ENCODE measurements around the gene YIF1A. TPM values are rescaled to one million over a fixed set of nuclear protein-coding genes. Genes with fewer than 3 reads are reported as not detected.

The YIF1A gene
- polyA plus RNA-seq, 1 of the 3 experiments (the other 2 are of a cell fraction) = 123 TPM

DNA sequence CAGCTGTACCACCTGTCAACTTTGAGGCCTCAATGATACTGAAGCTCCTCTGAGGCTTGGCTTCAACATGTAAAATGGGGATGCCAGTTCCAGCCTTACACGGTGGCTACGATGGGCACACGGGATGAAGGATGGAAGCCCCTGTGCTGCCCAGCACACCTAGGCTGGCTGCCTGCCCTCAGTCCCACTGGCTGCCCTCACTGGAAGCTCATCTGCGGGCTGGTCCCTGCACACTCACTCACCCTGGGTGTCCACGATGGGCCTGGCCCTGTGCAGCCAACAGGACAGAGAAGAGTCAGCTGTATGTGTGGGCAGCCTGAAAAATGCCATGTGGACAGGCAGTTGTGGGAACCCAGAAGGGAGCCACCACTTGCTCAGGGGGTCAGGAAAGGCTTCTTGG lies 2.2 kb downstream of the YIF1A start:
- Histone ChIP-seq H3K4me3 (ENCODE audit: low read depth in 2 of 2, low read length in 1 of 2) (no peak overlapping the region), H4K20me1 (ENCODE audit: insufficient read depth) (peaks cover 17% of the 10 kb centered on the region), H3K9me2 (no peaks in the 10 kb centered on the region), H2AFZ (ENCODE audit: low read depth) (no peak overlapping the region), H3K9ac (no peak overlapping the region), H3K4me1 (ENCODE audit: control insufficient read depth in 1 of 2, insufficient read depth in 2 of 2, low read depth in 1 of 2, low read length in 1 of 2) (peaks cover 7 to 44% of the 10 kb centered on the region in 2 experiments; a peak in 2 of 4 replicates), H3K4me2 (peak overlapping the region; percentile 99), H3K9me3 (no peaks in the 10 kb centered on the region), H3F3A (replicated peaks; ENCODE audit: insufficient read depth) (peaks cover 18% of the 10 kb centered on the region), H3K79me2 (ENCODE audit: insufficient read depth) (peaks cover 37% of the 10 kb centered on the region; the same call in 1 of the 2 replicates), H3K27ac (ENCODE audit: low read depth in 2 of 2, low read length in 1 of 2) (no peak overlapping the region), H3K36me3 (replicated peaks in 1 of 2; ENCODE audit: control insufficient read depth in 1 of 2, insufficient read depth in 2 of 2, low read length in 1 of 2) (peaks cover 0 to 34% of the 10 kb centered on the region in 2 experiments), H3K27me3 (ENCODE audit: insufficient read depth) (no peaks in the 10 kb centered on the region)
- CTCF ChIA-PET = interaction anchor here (0.6 to 6.2 kb wide), 6 partner anchors 18 to 93 kb away, joined by 3 to 63 read pairs (median 6); partner anchors contain the start of gene RAB1B
- TF ChIP-seq POLR2AphosphoS5 (IDR thresholded peaks at IDR 0.05; ENCODE audit: low read depth, low read length) (no peak), EP300 (IDR thresholded peaks at IDR 0.05; ENCODE audit: borderline replicate concordance in 1 of 2, low read depth in 1 of 2, low read length in 1 of 2) (no peak), SMC3 (IDR thresholded peaks at IDR 0.05; ENCODE audit: low read depth, low read length) (no peak), FOXJ3 (CRISPR knock-in tag; IDR thresholded peaks at IDR 0.05) (no peak), CHD2 (IDR thresholded peaks at IDR 0.05; ENCODE audit: low read length, partially characterized antibody) (no peak), TEAD4 (IDR thresholded peaks at IDR 0.05; ENCODE audit: borderline replicate concordance, insufficient read depth) (no peak), JUND (IDR thresholded peaks at IDR 0.05) (no peak), NFIC (IDR thresholded peaks at IDR 0.05; ENCODE audit: borderline replicate concordance) (no peak), FOSL2 (IDR thresholded peaks at IDR 0.05; ENCODE audit: borderline replicate concordance, low read depth) (no peak), SIN3A (IDR thresholded peaks at IDR 0.05; ENCODE audit: borderline replicate concordance, low read depth, low read length) (no peak), RAD21 (IDR thresholded peaks at IDR 0.05; ENCODE audit: low read length) (no peak), EZH2phosphoT487 (IDR thresholded peaks at IDR 0.05; ENCODE audit: borderline replicate concordance, low read depth) (no peak), RXRA (IDR thresholded peaks at IDR 0.05; ENCODE audit: borderline replicate concordance, low read depth) (no peak), RCOR1 (IDR thresholded peaks at IDR 0.05; ENCODE audit: low read length) (no peak)
- TF ChIP-seq, protein P1, sequence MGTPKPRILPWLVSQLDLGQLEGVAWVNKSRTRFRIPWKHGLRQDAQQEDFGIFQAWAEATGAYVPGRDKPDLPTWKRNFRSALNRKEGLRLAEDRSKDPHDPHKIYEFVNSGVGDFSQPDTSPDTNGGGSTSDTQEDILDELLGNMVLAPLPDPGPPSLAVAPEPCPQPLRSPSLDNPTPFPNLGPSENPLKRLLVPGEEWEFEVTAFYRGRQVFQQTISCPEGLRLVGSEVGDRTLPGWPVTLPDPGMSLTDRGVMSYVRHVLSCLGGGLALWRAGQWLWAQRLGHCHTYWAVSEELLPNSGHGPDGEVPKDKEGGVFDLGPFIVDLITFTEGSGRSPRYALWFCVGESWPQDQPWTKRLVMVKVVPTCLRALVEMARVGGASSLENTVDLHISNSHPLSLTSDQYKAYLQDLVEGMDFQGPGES (IDR thresholded peaks at IDR 0.05; ENCODE audit: low read depth, low read length) = no peak
- TF ChIP-seq, protein P2, sequence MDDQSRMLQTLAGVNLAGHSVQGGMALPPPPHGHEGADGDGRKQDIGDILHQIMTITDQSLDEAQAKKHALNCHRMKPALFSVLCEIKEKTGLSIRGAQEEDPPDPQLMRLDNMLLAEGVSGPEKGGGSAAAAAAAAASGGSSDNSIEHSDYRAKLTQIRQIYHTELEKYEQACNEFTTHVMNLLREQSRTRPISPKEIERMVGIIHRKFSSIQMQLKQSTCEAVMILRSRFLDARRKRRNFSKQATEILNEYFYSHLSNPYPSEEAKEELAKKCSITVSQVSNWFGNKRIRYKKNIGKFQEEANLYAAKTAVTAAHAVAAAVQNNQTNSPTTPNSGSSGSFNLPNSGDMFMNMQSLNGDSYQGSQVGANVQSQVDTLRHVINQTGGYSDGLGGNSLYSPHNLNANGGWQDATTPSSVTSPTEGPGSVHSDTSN (IDR thresholded peaks at IDR 0.05) = no peak
- TF ChIP-seq, protein P3, sequence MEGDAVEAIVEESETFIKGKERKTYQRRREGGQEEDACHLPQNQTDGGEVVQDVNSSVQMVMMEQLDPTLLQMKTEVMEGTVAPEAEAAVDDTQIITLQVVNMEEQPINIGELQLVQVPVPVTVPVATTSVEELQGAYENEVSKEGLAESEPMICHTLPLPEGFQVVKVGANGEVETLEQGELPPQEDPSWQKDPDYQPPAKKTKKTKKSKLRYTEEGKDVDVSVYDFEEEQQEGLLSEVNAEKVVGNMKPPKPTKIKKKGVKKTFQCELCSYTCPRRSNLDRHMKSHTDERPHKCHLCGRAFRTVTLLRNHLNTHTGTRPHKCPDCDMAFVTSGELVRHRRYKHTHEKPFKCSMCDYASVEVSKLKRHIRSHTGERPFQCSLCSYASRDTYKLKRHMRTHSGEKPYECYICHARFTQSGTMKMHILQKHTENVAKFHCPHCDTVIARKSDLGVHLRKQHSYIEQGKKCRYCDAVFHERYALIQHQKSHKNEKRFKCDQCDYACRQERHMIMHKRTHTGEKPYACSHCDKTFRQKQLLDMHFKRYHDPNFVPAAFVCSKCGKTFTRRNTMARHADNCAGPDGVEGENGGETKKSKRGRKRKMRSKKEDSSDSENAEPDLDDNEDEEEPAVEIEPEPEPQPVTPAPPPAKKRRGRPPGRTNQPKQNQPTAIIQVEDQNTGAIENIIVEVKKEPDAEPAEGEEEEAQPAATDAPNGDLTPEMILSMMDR (IDR thresholded peaks at IDR 0.05) = no peak
- TF ChIP-seq, protein P4, sequence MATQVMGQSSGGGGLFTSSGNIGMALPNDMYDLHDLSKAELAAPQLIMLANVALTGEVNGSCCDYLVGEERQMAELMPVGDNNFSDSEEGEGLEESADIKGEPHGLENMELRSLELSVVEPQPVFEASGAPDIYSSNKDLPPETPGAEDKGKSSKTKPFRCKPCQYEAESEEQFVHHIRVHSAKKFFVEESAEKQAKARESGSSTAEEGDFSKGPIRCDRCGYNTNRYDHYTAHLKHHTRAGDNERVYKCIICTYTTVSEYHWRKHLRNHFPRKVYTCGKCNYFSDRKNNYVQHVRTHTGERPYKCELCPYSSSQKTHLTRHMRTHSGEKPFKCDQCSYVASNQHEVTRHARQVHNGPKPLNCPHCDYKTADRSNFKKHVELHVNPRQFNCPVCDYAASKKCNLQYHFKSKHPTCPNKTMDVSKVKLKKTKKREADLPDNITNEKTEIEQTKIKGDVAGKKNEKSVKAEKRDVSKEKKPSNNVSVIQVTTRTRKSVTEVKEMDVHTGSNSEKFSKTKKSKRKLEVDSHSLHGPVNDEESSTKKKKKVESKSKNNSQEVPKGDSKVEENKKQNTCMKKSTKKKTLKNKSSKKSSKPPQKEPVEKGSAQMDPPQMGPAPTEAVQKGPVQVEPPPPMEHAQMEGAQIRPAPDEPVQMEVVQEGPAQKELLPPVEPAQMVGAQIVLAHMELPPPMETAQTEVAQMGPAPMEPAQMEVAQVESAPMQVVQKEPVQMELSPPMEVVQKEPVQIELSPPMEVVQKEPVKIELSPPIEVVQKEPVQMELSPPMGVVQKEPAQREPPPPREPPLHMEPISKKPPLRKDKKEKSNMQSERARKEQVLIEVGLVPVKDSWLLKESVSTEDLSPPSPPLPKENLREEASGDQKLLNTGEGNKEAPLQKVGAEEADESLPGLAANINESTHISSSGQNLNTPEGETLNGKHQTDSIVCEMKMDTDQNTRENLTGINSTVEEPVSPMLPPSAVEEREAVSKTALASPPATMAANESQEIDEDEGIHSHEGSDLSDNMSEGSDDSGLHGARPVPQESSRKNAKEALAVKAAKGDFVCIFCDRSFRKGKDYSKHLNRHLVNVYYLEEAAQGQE (IDR thresholded peaks at IDR 0.05; ENCODE audit: low read depth, low read length) = no peak
- TF ChIP-seq, protein P5, sequence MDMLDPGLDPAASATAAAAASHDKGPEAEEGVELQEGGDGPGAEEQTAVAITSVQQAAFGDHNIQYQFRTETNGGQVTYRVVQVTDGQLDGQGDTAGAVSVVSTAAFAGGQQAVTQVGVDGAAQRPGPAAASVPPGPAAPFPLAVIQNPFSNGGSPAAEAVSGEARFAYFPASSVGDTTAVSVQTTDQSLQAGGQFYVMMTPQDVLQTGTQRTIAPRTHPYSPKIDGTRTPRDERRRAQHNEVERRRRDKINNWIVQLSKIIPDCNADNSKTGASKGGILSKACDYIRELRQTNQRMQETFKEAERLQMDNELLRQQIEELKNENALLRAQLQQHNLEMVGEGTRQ (IDR thresholded peaks at IDR 0.05; ENCODE audit: borderline replicate concordance, low read depth, low read length) = no peak
- DNase-seq = no peak
- POLR2A ChIA-PET = no interaction called here
- WGBS (ENCODE audit: low lambda C conversion rate) = 82% methylated on average over 5 of the region's 5 CpGs

Data from SK-N-SH (cell line).